PC-9 (cell line): ENCODE measurements around the gene RNF169.

Experiments used
- EZH2 ChIP-seq: fragments of 200-600 bp; sonication (generic); IDR thresholded peaks from 2 replicates; pipeline ENCODE4 v1.8.0; 2017; ENCODE audit warnings: antibody characterized with exemption, low read depth
- TF ChIP-seq, protein P1 (sequence below): fragments of 200-600 bp; sonication (generic); conservative IDR thresholded peaks from 2 replicates; pipeline ENCODE4 v1.6.1; 2017; ENCODE audit warnings: mixed run types, antibody characterized with exemption, mild to moderate bottlenecking, moderate library complexity

- TF ChIP-seq, protein P1, sequence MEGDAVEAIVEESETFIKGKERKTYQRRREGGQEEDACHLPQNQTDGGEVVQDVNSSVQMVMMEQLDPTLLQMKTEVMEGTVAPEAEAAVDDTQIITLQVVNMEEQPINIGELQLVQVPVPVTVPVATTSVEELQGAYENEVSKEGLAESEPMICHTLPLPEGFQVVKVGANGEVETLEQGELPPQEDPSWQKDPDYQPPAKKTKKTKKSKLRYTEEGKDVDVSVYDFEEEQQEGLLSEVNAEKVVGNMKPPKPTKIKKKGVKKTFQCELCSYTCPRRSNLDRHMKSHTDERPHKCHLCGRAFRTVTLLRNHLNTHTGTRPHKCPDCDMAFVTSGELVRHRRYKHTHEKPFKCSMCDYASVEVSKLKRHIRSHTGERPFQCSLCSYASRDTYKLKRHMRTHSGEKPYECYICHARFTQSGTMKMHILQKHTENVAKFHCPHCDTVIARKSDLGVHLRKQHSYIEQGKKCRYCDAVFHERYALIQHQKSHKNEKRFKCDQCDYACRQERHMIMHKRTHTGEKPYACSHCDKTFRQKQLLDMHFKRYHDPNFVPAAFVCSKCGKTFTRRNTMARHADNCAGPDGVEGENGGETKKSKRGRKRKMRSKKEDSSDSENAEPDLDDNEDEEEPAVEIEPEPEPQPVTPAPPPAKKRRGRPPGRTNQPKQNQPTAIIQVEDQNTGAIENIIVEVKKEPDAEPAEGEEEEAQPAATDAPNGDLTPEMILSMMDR = no peak
- TF ChIP-seq EZH2 = no peak
Measured at GRCh38 chr11:74730571-74731260, 17.9 kb upstream of the RNF169 start.
